Hepatocyte (in vitro differentiated cells): ENCODE results near the gene MED17. TPM values are rescaled to one million over a fixed set of nuclear protein-coding genes. Genes with fewer than 3 reads are reported as not detected.

ENCODE experiments used
- DNase-seq: peaks from one replicate; pipeline ENCODE4 v3.0.0-alpha.2; 2016; ENCODE audit warnings: low spot score
- H2AFZ ChIP-seq: fragments of 200-600 bp; sonication (generic); 2 replicates; pipeline ENCODE4 v1.6.0; 2016; ENCODE audit warnings: antibody characterized with exemption, mild to moderate bottlenecking
- H3K27ac ChIP-seq: fragments of 200-600 bp; sonication (generic); 2 replicates; pipeline ENCODE4 v1.5.1; 2016; ENCODE audit warnings: mild to moderate bottlenecking
- H3K27me3 ChIP-seq: fragments of 200-600 bp; sonication (generic); 2 replicates; pipeline ENCODE4 v1.6.1; 2016
- H3K36me3 ChIP-seq: fragments of 200-600 bp; sonication (generic); replicated peaks from 2 replicates; pipeline ENCODE4 v1.5.1; 2016; ENCODE audit warnings: low read depth; ENCODE audit not compliant: insufficient read depth
- H3K4me1 ChIP-seq: fragments of 200-600 bp; sonication (generic); 2 replicates; pipeline ENCODE4 v1.5.1; 2016; ENCODE audit warnings: mild to moderate bottlenecking, moderate library complexity; ENCODE audit not compliant: insufficient read depth
- H3K4me2 ChIP-seq: fragments of 200-600 bp; sonication (generic); 2 replicates; pipeline ENCODE4 v1.6.0; 2016
- H3K4me3 ChIP-seq: fragments of 200-600 bp; sonication (generic); 2 replicates; pipeline ENCODE4 v1.5.1; 2016; ENCODE audit warnings: mild to moderate bottlenecking
- H3K79me2 ChIP-seq: fragments of 200-600 bp; sonication (generic); 2 replicates; pipeline ENCODE4 v1.6.0; 2017; ENCODE audit warnings: mild to moderate bottlenecking
- H3K9me2 ChIP-seq: fragments of 200-600 bp; sonication (generic); replicated peaks from 2 replicates; pipeline ENCODE4 v1.6.0; 2017; ENCODE audit warnings: mild to moderate bottlenecking; ENCODE audit not compliant: insufficient read depth
- H3K9me3 ChIP-seq: fragments of 200-600 bp; sonication (generic); 2 replicates; pipeline ENCODE4 v1.5.1; 2016; ENCODE audit warnings: low read depth, mild to moderate bottlenecking
- H4K20me1 ChIP-seq: fragments of 200-600 bp; sonication (generic); 2 replicates; pipeline ENCODE4 v1.6.0; 2016; ENCODE audit warnings: mild to moderate bottlenecking; ENCODE audit not compliant: insufficient read depth, poor library complexity, severe bottlenecking
- EZH2 ChIP-seq: fragments of 200-600 bp; sonication (generic); IDR thresholded peaks from 2 replicates; pipeline ENCODE4 v1.6.1; 2016; ENCODE audit warnings: antibody characterized with exemption, mild to moderate bottlenecking, borderline replicate concordance
- EZH2phosphoT487 ChIP-seq: fragments of 200-600 bp; sonication (generic); IDR thresholded peaks from one replicate; pipeline ENCODE4 v1.6.1; 2018; ENCODE audit warnings: antibody characterized with exemption, mild to moderate bottlenecking, low read depth, moderate library complexity; ENCODE audit not compliant: unreplicated experiment, severe bottlenecking
- WGBS: methylation state at CpG from one replicate; pipeline ENCODE4 v1.1.6; 2016; ENCODE audit warnings: low lambda C conversion rate; ENCODE audit errors: missing lambda C conversion rate; 5-methylcytosine and 5-hydroxymethylcytosine counted together
- polyA plus RNA-seq: library from polyadenylated mRNA; unstranded; fragments of >200 nt; fragmentation: Nextera tagmentation; extraction: Ambion mirVana; gene quantifications from 2 replicates; pipeline ENCODE4 v1.2.1, GENCODE V29; 2016
- small RNA-seq: library from RNA; depleted of rRNA; stranded (forward); fragments of <200 nt; gene quantifications from one replicate; pipeline ENCODE3, GENCODE V24; 2014
- total RNA-seq: library from RNA; depleted of rRNA; stranded (reverse); fragments of >200 nt; gene quantifications from 2 replicates; pipeline ENCODE4 v1.2.3, GENCODE V29; 2014
- TF ChIP-seq, protein P1 (sequence below): fragments of 200-600 bp; sonication (generic); IDR thresholded peaks from 2 replicates; pipeline ENCODE4 v1.5.1; 2016; ENCODE audit warnings: antibody characterized with exemption, mild to moderate bottlenecking; ENCODE audit not compliant: poor library complexity

The MED17 gene
- total and polyA plus RNA-seq, 2 experiments from 2014 or later: 18.3 to 33.7 TPM

DNA sequence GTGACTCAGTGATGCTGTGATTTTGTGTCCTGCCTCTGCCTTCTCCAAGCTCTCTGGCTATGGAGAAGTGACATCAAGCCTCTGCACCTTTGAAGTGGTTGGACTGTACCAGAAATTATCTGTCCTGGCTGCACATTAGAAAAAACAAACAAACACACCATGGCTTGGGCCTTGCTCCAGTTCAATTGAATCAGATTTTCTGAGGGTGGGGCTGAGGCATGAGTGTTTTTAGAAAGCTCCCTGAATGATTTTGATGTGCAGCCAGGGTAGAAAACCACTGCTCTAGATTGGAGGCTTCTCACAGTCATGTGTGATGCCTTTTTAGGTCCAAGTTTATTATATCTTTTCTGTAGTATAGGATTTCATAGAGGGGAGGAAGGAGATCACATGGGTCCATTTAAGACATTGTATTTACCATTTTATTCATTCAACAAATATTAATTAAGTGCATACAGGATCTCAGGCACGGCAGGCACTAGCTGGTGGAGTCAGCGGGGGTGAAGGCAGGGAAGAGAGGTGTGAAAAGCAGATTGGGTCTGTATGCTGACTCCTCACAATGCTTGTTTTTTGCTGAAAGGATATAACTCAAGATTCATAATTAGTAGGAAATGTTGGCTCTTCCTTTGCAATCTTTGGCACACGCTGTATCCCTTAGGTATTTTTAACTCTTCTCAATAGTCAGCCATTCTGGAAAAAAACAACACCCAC is 73.5 kb downstream of the MED17 start:
- TF ChIP-seq EZH2phosphoT487 (no peak), EZH2 (no peak)
- TF ChIP-seq, protein P1, sequence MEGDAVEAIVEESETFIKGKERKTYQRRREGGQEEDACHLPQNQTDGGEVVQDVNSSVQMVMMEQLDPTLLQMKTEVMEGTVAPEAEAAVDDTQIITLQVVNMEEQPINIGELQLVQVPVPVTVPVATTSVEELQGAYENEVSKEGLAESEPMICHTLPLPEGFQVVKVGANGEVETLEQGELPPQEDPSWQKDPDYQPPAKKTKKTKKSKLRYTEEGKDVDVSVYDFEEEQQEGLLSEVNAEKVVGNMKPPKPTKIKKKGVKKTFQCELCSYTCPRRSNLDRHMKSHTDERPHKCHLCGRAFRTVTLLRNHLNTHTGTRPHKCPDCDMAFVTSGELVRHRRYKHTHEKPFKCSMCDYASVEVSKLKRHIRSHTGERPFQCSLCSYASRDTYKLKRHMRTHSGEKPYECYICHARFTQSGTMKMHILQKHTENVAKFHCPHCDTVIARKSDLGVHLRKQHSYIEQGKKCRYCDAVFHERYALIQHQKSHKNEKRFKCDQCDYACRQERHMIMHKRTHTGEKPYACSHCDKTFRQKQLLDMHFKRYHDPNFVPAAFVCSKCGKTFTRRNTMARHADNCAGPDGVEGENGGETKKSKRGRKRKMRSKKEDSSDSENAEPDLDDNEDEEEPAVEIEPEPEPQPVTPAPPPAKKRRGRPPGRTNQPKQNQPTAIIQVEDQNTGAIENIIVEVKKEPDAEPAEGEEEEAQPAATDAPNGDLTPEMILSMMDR: no peak
- H3K9me2 ChIP-seq: no peaks in the 10 kb centered on the region
- DNase-seq: no peak
- H3K79me2 ChIP-seq: no peaks in the 10 kb centered on the region
- H2AFZ ChIP-seq: no peak overlapping the region
- no peaks in the 10 kb centered on the region for H3K36me3 ChIP-seq
- H3K27me3 ChIP-seq: no peaks in the 10 kb centered on the region
- no peaks in the 10 kb centered on the region for H3K9me3 ChIP-seq
- H4K20me1 ChIP-seq: no peaks in the 10 kb centered on the region
- no peak overlapping the region for H3K4me3 ChIP-seq
- 74% methylated on average over 3 of the region's 3 CpGs for WGBS
- no peaks in the 10 kb centered on the region for H3K4me1 ChIP-seq
- no peak overlapping the region for H3K27ac ChIP-seq
- no peak overlapping the region for H3K4me2 ChIP-seq

DNA sequence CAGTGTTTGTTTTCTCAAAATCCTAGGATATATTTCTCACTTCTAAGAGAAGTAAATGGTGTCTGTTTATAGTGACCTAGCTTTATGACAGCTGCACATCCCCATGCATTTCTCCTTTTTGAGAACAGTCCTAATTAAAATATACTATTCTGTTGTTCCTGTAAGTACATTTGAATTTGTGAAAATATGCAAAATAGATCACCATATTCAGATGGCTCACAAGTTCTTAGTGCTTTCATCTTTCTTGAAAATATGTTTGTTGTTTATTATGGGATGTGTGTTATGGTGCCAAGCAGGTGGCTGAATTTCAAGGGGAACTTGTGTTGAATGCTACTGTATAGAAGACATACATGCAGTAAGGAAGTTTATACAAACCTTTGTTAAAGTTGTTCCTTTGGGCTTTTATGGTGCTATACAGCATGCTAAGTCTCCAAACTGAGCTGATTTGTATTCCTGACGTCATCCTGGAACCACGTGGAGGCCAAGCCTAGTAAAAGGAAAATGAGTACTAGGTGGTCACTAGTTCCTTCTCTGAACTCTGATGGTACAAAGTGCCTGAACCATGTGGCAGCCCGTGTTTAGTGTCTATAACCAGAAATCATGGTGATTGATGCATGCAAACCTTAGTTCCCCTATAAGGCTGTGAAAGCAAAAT is 74.2 kb downstream of the MED17 start:
- no peak for DNase-seq
- H3K27ac ChIP-seq: no peak overlapping the region
- WGBS: 57% methylated on average over 3 of the region's 3 CpGs
- H3K4me3 ChIP-seq: no peak overlapping the region
- H3K4me2 ChIP-seq: no peak overlapping the region
- H3K4me1 ChIP-seq: no peaks in the 10 kb centered on the region
- H3K27me3 ChIP-seq: no peaks in the 10 kb centered on the region
- no peaks in the 10 kb centered on the region for H3K9me3 ChIP-seq
- H4K20me1 ChIP-seq: no peaks in the 10 kb centered on the region
- no peaks in the 10 kb centered on the region for H3K79me2 ChIP-seq
- TF ChIP-seq, protein P1: no peak
- TF ChIP-seq EZH2phosphoT487 (no peak), EZH2 (no peak)
- no peaks in the 10 kb centered on the region for H3K36me3 ChIP-seq
- no peak overlapping the region for H2AFZ ChIP-seq
- H3K9me2 ChIP-seq: no peaks in the 10 kb centered on the region

DNA sequence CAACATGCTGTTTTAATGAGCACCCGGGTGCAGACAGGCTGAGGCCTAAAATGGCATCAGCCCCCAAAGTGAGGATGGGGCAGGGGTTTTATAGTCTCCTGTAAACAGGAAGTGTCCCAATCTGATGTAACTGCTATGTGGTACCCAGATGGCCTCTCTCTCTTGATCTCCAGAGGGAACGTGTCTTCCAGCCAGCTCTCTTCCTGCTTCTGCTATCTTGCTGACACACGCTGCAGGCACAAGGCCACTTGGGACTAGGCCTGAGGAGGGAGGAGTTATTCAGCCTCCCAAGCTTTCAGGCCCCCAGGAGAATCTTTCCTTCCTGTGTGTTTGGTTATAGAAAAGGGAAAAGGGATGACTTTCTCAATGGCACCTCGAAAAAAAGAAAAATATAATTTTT is 77.7 kb downstream of the MED17 start:
- H2AFZ ChIP-seq: no peak overlapping the region
- DNase-seq: no peak
- H3K27ac ChIP-seq: no peak overlapping the region
- no peaks in the 10 kb centered on the region for H4K20me1 ChIP-seq
- WGBS: 60% methylated on average over 4 of the region's 4 CpGs
- H3K79me2 ChIP-seq: no peaks in the 10 kb centered on the region
- H3K9me3 ChIP-seq: no peaks in the 10 kb centered on the region
- H3K9me2 ChIP-seq: no peaks in the 10 kb centered on the region
- H3K4me1 ChIP-seq: no peaks in the 10 kb centered on the region
- H3K4me2 ChIP-seq: no peak overlapping the region
- TF ChIP-seq EZH2 (no peak), EZH2phosphoT487 (no peak)
- TF ChIP-seq, protein P1: no peak
- no peaks in the 10 kb centered on the region for H3K27me3 ChIP-seq
- no peaks in the 10 kb centered on the region for H3K36me3 ChIP-seq
- no peak overlapping the region for H3K4me3 ChIP-seq

Small RNAs within 50 kb of the gene (small RNA-seq; reads per million reads assigned to genes)
- not detected for gene RF00019
- not detected for gene SNORA40

Other genes with a start within 250 kb of the MED17 start
- gene SMCO4, start 240.9 kb upstream of the MED17 start, total RNA-seq: 23.5 and 36.1 TPM in 2 replicates
- 59.6 and 60.9 TPM in 2 replicates for gene SMCO4, start 240.9 kb upstream of the MED17 start, polyA plus RNA-seq
- 20.9 and 21.8 TPM in 2 replicates for gene CEP295, start 122.6 kb upstream of the MED17 start, total RNA-seq
- 1.6 and 2.9 TPM in 2 replicates for gene CEP295, start 122.6 kb upstream of the MED17 start, polyA plus RNA-seq
- gene TAF1D, start 42.8 kb upstream of the MED17 start, total RNA-seq: 240 and 318 TPM in 2 replicates
- 42.1 and 51.9 TPM in 2 replicates for gene TAF1D, start 42.8 kb upstream of the MED17 start, polyA plus RNA-seq
- gene C11orf54, start 42.6 kb upstream of the MED17 start, total RNA-seq: 72.0 and 75.6 TPM in 2 replicates
- 31.1 and 32.9 TPM in 2 replicates for gene C11orf54, start 42.6 kb upstream of the MED17 start, polyA plus RNA-seq
- 0.17 and 0.96 TPM in 2 replicates for gene VSTM5, start 66.3 kb downstream of the MED17 start, total RNA-seq
- 0.26 and 0.97 TPM in 2 replicates for gene VSTM5, start 66.3 kb downstream of the MED17 start, polyA plus RNA-seq
- gene HEPHL1, start 237.1 kb downstream of the MED17 start, total RNA-seq: 0.07 TPM in 1 of 2 replicates, not detected in the other
- gene HEPHL1, start 237.1 kb downstream of the MED17 start, polyA plus RNA-seq: 0.17 TPM in 1 of 2 replicates, not detected in the other